GM19099 (cell line): Measurements from ENCODE around the gene HDAC7.

ENCODE experiments used
- POLR2A ChIP-seq: IDR thresholded peaks from 3 replicates; pipeline ENCODE4 v1.6.1; 2011; ENCODE audit warnings: low read depth; ENCODE audit not compliant: insufficient read length; ENCODE audit errors: extremely low read depth

HDAC7 gene

GRCh38 chr12:47785036-47785886 is 34.4 kb downstream of the HDAC7 start:
- TF ChIP-seq POLR2A: no peak

- TF ChIP-seq POLR2A: no peak
Measured at GRCh38 chr12:47783821-47784819, 35.6 kb downstream of the HDAC7 start.

GRCh38 chr12:47783024-47783755 is 36.5 kb downstream of the HDAC7 start:
- no peak for TF ChIP-seq POLR2A

- TF ChIP-seq POLR2A: no peak
Measured at GRCh38 chr12:47782372-47782770, 37.3 kb downstream of the HDAC7 start.

- no peak for TF ChIP-seq POLR2A
Measured at GRCh38 chr12:47781479-47782371, 38.0 kb downstream of the HDAC7 start.

GRCh38 chr12:47779943-47780504 is 39.7 kb downstream of the HDAC7 start:
- no peak for TF ChIP-seq POLR2A

GRCh38 chr12:47779301-47779942 is 40.3 kb downstream of the HDAC7 start:
- no peak for TF ChIP-seq POLR2A

- TF ChIP-seq POLR2A: no peak
Measured at GRCh38 chr12:47778881-47779280, 40.8 kb downstream of the HDAC7 start.

GRCh38 chr12:47777741-47778558 is 41.8 kb downstream of the HDAC7 start:
- TF ChIP-seq POLR2A: no peak

- TF ChIP-seq POLR2A: no peak
Measured at GRCh38 chr12:47777151-47777550, 42.6 kb downstream of the HDAC7 start.

- TF ChIP-seq POLR2A: no peak
Measured at GRCh38 chr12:47776471-47777143, 43.1 kb downstream of the HDAC7 start.
